OCI-LY3 (cell line): Measurements from ENCODE around the gene FNBP1L.

Experiments
- CTCF ChIP-seq: fragments of 200-600, 300-600 bp; sonication (generic); IDR thresholded peaks from 2 replicates; pipeline ENCODE4 v1.5.1; 2014; ENCODE audit warnings: antibody characterized with exemption, low read length, low read depth
- EZH2phosphoT487 ChIP-seq: fragments of 200-600 bp; shearing (Covaris generic); IDR thresholded peaks from 2 replicates; pipeline ENCODE4 v1.6.1; 2018; ENCODE audit warnings: antibody characterized with exemption, mixed run types, low read depth

GRCh38 chr1:93414749-93415148 is 33.2 kb upstream of the FNBP1L start:
- TF ChIP-seq CTCF, result no peak
- no peak for TF ChIP-seq EZH2phosphoT487
